NCI-H146 treated with DMSO at 0.1 percent for 48 hours (cell line): ENCODE results near the gene AVP.
"Not testable (repeated sequence)": the region's sequence is repeated elsewhere in the genome, so short reads cannot be mapped to it uniquely, and the experiment has no call there.

Experiments used
- DNase-seq: peaks from one replicate; lab custom pipeline; 2025; ENCODE audit not compliant: unreplicated experiment; lab: John Stamatoyannopoulos, UW

The AVP gene

DNA sequence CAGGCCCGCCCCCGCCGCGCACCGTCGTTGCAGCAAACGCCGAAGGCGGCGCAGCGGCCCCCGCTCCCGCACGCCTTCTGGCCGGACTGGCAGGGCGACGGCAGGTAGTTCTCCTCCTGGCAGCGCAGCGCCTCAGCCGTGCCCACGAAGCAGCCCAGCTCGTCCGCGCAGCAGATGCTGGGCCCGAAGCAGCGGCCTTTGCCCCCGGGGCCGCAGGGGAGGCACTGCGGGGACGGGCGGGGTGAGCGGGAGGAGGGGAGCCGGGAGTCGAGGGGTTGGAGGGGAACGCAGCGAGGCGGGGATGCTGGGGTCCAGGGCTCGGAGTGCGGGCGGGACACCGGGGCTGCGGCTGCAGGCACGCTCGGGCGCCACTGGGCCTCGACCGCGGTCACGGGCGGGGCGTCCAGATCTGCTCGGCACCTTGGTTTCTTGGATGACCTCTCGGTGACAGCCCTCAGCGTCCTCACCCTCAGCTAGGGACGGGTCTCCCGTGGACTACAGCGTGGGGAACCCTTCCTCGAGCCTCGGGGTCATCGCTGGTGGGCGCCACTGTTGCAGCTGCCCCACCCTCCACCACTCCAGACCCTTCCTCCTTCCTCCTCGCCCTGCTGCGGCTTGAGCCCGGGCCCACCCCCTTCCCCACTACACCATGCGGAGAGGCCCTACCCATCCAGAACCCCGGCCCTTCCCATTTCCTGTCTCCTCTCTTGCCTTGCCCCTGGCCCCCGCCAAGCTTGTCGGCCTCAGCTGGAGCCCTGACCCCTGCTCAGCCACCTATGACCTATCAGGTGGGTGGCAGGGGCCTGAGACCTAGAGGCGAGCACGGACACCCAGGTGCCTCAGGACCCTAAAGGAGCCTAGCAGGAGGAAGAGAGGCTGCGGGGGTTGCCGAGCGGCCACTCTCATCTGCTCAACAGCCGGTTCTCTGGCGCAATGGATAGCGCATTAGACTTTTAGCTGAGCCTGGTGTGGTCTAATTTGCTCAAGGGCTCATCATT is 1.3 kb downstream of the AVP start:
- no peak for DNase-seq

DNA sequence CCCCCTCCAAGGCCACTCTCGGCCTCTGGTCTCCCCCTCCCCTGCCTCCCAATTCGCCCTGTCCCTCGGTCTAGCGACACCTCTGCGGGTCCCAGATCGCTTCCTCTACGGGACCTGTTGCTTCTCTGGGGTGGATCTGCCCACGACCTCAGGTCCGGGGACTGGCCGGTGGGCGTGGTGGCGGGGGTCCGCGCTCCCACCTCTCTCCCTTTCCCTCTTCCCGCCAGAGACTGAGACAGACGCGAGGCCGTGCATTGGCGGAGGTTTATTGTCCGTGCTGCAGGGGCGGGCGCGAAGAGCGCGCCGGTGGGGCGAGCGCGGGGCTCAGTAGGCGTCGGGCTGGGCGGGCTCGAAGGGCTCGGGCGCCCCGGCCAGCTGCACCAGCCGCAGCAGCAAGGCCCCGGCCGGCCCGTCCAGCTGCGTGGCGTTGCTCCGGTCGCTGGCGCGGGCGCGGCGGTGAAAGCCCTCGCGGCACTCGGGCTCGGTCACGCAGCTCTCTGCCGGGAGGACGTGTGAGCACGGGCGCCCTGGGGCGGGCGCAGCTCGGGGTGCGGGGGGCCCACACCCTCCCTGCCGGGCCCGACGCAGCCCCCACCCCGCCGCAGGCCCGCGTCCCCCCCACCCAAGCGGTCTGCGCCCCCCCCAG is 2.1 kb downstream of the AVP start:
- DNase-seq, result no peak

DNA sequence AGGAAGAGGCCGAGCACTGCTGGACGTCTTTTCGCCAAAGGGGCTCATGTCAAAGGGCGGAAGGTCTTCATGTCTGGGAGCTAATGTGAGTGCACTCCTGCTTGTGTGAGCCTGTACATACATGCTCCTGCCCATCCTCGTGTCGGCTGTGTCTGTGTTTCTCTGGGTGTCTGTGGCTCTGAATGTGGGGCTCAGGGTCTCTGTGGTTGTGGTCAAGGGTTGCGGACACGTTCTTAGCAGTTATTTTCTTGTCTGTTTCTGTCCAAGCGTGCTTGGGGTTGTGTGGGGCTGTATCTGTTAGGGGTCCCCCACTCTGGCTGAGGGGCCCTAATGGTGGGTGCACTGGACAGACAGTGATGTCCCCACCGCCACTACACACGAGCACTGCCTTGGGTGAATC is 2.9 kb downstream of the AVP start:
- no peak for DNase-seq

DNA sequence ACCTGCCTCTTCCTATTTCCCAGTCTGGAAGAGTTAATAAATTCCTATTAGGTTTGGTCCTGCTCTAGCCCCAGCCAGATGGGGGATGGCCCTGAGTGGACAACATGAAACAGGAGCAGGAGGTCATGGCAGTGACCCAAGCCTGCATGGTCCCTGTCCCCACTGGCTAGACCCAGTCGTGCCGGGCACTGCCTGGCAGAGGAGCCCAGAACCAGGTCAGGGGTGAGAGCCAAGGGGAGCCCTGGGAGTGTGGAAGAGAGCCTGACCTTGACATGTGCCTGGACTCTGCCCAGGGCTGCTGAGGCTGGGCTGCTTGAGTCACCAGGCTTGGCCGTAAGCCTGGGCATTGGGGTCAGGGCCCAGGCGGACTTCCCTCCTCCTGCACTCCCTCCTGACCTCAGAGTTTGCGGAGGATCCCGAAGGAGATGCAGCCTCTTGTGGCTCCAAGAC is 3.6 kb downstream of the AVP start:
- no peak for DNase-seq

DNA sequence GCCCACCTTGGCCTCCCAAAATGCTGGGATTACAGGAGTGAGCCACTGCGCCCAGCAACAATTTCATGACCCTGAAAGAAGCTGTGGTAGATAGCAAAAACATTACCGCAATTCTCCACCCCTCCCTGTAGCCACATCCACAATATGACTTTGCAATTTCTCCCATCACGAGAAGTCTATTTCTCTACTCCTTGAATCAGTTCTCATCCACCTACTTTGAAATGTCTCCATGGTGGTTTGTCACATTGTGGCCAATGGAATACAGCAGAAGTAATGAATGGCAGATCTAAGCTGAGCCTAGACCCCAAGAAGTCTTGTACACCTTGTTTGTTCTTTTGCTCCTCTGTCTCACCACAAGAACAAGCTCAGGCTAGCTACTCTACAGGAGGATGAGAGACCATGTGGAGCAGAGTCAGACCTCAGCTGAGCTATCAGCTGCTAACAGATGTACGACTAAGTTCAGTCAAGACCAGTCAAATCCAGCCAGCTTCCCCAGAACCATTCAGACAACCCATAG is 6.8 kb downstream of the AVP start:
- no peak for DNase-seq

DNA sequence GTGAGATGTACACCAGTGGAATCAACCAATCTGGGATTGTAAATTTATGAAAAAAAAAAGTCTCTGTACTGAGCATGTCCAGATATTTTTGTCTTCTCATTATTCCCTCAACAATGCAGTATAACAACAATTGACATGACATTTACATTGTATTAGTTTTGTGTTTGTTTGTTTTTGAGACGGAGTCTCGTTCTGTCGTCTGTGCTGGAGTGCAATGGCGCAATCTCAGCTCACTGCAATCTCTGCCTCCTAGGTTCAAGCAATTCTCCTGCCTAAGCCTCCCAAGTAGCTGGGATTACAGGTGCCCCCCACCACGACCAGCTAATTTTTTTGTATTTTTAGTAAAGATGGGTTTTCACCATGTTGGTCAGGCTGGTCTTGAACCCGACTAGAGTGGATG is 9.2 kb downstream of the AVP start:
- not testable (repeated sequence) for DNase-seq

DNA sequence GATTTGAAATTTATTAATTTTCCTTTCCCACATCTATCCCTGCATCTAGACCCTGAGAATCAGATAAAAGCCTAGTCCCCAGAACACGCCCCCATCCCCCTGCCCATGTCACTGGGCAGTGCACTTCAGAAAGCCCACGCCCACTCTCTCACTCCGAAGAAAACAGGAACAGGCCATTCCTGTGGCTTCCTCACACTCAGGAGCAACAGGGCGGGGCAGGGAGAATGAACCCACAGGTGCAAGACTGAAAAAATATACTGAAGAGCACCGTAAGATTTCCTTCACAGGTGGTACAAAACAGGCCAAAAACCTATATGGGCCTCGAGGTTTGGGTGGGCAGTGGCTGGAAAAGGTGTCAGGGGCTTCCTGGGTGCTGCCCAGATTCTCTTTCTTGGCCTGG is 9.7 kb downstream of the AVP start:
- no peak for DNase-seq

DNA sequence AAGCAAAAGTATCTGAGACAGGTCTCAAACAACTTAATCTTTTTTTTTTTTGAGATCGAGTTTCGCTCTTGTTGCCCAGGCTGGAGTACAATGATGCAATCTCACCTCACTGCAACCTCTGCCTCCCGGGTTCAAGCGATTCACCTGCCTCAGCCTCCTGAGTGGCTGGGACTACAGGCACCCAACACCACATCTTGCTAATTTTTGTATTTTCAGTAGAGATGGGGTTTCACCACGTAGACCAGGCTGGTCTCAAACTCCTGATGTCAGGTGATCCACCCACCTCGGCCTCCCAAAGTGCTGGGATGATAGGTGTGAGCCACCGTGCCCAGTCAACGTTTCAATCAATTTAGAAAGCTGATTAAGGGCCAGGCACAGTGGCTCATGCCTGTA is 11.3 kb downstream of the AVP start:
- DNase-seq, result not testable (repeated sequence)

DNA sequence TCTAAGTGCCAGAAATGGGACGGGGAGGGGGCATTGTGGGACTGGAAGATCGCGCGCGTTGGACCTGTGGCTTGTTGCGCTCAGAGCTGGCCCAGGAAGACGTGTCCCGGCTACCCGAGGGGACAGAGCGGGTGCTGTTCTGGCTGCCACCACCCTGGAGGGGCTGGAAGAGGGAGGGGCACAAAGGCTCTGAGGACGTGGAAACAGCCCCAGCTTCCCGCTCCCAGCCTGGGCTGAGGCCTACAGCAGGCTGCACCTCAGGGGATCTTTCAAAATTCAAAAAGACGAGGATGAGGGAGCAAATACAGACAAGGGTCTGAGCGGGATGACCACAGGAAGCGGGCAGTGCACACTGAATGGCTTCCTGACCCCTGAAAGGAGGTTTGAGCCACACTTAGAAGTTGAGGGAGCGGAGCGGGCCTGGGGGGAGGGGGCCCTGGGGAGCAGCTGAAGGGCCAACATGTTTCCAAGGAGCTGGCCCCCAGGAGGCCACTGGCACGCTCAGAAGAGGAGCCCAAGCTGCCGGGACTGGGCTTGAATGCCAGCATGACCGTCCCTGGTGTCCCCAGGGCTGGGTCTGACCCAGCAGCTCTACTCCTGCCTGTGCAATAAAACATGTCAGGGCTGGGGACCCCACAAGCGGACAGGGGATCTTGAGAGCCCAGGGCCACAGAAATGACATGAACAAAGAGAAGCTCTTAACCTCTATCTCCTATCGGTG is 11.8 kb downstream of the AVP start:
- DNase-seq, result no peak

DNA sequence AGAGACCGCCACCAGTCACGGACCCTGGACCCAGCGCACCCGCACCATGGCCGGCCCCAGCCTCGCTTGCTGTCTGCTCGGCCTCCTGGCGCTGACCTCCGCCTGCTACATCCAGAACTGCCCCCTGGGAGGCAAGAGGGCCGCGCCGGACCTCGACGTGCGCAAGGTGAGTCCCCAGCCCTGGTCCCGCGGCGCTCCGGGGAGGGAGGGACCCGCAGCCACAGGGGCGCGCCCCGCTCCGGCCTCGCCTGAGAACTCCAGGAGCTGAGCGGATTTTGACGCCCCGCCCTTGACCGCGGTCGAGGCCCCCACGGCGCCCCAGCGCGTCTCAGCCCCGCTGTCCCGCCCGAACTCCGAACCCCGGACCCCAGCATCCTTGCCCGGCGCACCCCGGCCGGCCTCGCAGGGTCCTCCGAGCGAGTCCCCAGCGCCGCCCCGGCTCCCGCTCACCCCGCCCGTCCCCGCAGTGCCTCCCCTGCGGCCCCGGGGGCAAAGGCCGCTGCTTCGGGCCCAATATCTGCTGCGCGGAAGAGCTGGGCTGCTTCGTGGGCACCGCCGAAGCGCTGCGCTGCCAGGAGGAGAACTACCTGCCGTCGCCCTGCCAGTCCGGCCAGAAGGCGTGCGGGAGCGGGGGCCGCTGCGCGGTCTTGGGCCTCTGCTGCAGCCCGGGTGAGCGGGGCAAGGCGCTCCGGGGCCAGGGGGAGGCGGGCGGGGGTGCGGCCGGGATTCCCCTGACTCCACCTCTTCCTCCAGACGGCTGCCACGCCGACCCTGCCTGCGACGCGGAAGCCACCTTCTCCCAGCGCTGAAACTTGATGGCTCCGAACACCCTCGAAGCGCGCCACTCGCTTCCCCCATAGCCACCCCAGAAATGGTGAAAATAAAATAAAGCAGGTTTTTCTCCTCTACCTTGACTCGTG is 12.7 kb downstream of the AVP start, which contains the start of gene OXT:
TSS of gene OXT (plus strand) at position 11 of the 920 bp plus-strand sequence. CDS start at position 47, 36 bp downstream.
- DNase-seq, result peak; percentile 9

DNA sequence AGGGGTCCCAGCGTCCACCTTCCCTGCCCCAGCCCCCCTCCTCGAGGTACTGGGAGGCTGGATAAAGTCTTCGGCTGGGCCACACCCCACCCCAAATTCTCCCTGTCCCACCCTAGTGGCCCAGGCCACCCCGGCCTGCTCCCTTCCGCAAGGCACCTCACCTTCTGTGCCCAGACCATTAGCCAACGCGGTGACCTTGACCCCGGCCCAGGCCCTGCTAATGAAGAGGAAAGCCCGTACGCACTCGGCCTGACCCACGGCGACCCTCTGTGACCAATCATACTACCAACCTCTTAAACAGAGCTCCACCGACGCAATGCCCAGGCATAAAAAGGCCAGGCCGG is 13.3 kb downstream of the AVP start:
- no peak for DNase-seq

DNA sequence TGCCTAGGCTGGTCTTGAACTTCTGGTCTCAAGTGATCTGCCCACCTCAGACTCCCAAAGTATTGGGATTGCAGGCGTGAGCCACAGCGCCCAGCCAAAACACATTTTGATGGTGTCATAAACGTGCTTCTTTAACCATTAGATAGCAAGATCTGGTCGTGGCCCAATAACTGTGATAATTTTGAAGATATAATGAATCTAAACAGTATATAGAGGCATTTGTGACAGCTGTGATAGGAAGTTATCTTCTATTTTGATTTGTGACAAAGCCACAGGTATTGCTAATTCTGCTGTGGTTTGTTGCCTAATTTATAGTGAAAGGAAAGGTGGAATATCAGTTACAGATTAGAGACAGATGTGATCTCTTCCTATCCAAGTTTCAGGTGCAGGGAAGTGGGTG is 13.8 kb downstream of the AVP start:
- no peak for DNase-seq

DNA sequence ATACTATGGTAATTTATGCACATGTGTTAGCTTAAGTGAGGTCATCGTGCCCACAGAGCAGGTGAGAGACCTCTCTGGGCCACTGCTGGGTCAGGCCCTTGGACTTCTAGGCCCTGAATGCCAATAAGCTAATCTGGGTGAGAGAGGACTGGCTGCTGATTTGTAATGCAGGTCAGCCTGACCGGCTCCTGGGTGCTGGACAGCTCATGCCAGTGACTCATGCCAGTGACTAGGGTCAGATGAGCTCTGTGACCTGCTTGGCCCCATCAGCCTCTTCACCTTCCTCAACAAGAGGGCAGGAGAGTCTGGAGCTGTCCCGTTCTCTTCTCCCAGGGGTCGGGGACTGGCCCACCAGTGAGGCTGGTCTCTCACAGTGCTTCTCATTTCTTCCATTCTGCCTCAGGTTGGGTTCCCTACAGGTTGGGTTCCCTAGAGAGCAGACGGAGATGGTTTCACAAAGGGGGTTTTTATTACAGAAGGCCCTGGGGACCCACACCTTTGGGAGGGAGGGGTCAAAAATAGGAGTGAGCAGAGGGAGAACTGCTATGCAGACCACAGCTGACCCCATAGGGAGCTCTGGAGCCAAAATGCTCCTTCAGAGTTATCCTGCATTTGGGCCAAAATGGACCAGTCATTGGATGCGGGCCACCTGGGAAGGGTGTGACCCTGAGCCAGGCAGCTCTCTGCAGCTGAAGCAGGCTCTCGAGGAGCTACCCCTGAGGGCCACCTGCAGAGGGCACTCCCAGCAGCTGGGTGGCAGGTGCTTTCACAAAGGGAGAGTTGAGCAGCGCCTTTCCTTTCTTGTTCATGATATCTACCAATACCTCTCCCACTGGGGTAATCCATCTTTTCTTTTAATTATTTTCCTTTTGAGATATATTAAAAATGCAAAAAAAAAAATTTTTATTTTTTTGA is 15.3 kb downstream of the AVP start:
- peak; percentile 50 for DNase-seq

DNA sequence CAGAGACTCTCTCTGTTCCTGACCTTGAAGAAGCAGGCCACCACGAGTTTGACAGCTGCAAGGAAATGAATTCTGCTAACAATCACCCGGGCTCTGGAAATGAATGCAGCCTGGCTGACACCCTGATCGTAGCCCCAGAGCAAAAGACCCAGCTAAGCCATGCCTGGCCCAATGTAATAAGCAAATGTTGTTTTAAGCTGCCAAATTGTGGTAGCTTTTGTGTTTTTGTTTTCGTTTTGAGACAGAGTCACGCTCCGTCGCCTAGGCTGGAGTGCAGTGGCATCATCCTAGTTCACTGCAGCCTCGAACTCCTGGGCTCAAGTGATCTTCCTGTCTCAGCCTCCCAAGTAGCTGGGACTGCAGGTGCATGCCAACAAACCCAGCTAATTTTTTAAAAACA is 16.4 kb downstream of the AVP start:
- DNase-seq, result no peak

DNA sequence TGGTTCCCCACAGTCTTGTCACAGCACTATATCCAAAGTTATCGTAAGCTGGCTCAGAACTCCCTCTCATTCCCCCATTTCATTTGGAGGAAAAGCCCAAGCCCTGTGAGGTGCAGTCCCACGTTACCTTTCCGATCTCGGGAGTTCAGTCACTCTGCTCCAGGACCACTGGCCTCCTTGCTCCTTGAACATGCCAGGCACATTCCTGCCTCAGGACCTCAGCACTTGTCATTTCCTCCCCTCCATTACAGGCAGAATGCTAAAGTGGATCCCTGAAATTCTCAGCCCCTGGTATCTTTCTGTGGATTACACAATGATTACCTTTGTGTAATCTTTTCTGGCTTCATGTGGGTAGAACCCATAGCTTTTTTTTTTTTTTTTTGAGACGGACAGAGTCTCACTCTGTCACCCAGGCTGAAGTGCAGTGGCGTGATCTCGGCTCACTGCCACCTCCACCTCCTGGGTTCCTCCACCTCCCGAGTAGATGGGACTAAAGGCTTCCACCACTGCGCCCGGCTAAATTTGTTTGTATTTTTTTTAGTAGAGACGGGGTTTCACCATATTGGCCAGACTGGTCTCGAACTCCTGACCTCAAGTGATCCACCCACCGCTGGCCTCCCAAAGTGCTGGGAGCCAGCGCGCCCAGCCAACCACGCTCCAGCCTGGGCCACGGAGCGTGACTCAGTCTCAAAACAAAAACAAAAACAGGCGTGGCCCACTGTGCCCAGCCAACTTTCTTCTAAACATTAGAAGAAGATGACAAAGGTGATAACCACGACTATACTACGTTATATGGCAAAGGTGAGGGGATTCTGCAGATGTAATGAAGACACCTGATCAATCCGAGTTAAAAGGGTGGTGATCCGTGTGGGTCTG is 17.1 kb downstream of the AVP start:
- DNase-seq, result no peak

DNA sequence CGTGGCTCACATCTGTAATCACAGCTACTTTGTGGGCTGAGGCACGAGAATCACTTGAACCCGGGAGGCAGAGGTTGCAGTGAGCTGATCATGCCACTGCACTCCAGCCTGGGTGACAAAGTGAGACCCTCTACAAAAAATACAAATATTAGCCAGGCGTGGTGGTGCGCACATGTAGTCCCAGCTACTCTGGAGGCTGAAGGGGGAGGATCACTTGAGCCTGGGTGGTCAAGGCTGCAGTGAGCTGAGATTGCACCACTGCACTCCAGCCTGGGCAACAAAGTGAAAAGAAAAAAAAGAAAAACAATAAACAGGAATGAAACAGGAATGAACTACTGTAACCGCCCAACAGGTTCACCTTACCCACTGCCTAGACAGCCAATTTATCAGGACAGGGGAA is 20.4 kb downstream of the AVP start:
- DNase-seq, result not testable (repeated sequence)

DNA sequence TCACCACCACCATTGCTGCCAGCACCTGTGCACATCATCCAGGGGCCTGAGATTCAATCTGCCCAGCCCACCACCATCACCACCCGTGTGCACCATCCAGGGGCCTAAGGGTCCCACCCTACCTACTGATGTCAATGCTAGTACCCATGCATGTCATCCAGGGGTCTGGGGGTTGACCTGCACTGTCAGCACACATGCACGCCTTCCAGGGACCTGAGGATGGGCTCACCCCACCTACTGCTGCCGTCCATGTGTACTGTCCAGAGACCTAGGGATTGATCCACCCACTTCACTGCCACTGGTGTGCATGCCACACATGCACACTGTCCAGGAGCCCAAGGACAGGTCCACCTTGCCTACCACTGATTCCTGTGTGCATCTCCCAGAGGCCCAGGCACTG is 25.0 kb downstream of the AVP start:
- DNase-seq, result no peak

DNA sequence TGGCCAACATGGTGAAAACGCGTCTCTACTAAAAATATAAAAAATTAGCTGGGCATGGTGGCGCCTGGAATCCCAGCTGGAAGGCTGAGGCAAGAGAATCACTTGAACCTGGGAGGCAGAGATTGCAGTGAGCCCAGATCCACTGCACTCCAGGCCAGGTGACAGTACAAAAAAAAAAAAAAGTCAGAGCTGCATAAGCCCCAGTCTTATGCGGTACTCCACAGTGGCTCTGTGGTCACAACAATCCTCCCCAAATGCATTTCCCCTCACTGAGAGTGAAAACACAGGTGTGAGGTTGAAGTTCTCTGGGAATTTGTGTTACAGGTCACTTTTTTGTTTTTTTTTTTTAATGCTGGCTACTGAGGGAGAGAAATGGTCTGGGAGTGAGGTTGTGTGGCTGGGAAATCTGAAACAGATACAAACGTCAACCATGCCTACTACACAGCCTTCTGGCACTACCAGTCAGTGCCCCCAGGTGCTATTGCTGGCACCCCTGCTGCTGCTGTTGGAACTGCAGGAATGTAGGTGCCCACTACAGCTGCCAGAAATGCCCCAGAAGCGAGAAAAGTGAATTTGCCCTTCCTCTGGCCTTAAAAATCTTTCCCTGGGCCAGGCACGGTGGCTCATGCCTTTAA is 33.0 kb downstream of the AVP start:
- DNase-seq, result no peak
